ENCODE data around the gene NCAPG2.
A peak's percentile ranks its signal among the peaks of the same experiment; 100 is the strongest.

Gene NCAPG2

DNA sequence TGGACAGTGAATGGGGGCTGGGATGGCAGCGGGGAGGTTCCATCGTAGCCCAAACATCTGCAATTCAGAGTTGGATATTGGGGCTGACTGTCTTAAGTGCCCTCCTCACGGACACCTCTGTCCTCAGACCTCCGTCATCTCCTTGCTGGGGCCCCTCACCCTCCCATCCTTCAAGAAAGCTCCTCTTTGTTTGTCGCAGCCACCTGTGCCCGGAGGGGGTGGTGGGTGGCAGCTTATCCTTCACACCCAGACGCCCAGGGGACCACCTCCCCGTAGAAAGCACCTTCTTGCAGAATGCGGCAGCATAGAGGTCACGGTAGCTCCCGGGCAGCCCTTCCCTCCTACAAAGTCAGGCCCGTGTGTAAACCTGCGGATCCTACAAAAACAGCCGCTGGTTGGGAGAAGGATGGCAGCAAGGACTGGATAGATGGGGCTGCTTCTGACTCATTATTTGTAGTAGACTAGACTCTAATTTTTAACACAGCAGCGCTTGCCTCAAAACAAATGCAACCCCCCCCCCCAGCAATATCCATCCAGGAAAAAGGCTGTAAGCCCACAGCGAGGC is 115.6 kb downstream of the NCAPG2 start:
- TF ChIP-seq, protein P1, sequence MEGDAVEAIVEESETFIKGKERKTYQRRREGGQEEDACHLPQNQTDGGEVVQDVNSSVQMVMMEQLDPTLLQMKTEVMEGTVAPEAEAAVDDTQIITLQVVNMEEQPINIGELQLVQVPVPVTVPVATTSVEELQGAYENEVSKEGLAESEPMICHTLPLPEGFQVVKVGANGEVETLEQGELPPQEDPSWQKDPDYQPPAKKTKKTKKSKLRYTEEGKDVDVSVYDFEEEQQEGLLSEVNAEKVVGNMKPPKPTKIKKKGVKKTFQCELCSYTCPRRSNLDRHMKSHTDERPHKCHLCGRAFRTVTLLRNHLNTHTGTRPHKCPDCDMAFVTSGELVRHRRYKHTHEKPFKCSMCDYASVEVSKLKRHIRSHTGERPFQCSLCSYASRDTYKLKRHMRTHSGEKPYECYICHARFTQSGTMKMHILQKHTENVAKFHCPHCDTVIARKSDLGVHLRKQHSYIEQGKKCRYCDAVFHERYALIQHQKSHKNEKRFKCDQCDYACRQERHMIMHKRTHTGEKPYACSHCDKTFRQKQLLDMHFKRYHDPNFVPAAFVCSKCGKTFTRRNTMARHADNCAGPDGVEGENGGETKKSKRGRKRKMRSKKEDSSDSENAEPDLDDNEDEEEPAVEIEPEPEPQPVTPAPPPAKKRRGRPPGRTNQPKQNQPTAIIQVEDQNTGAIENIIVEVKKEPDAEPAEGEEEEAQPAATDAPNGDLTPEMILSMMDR (IDR thresholded peaks at IDR 0.05; ENCODE audit: low read depth, low read length), result no peak
- no peak for DNase-seq
- peaks cover 7% of the 10 kb centered on the region for H3K4me1 ChIP-seq
- H3K36me3 ChIP-seq, result no peaks in the 10 kb centered on the region
- H3K9me3 ChIP-seq, result no peaks in the 10 kb centered on the region
- no peaks in the 10 kb centered on the region for H3K27me3 ChIP-seq
- no peak overlapping the region for H3K4me3 ChIP-seq (ENCODE audit: low read depth, low read length)

DNA sequence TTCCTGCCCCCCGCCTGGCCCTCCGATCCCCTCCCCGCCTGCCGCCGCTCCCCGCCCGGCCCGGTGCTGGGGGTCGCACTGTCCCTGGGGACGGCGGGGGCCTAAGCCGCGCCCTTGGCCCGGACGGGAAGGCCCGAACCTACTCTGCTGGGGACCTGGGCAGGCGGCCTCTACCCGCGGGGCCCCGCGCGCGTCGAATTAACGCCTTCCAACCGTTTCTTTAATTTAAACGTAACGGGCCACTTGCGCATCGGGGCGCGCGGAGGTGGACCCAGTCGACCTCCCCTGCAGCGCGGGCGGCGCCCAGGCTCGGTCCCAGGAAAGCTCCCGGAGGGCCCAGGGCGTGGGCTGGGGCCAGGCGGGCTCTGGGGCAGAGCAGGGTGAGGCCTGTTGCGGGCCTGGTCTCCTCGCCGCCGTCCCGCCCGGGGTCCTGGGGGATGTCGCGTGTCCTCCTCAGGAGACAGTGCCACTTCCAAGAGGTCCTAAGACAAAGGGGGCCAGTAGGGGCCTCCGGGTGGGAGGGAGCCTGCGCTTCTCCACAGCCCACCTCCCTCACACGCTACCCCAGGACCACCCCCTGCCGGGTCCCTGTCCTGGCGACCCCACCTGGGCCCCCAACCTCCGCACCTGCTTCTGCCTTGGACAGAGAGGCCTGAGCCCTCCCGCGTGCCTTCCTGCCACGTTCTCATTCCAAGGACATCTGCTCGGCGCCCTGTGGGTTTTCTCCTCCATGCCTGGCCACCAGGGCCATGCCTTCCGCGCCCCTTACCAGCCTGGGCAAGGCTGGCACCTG is 116.3 kb downstream of the NCAPG2 start:
- H3K4me3 ChIP-seq (ENCODE audit: low read depth, low read length), result peak overlapping the region; percentile 43
- no peaks in the 10 kb centered on the region for H3K9me3 ChIP-seq
- H3K36me3 ChIP-seq, result no peaks in the 10 kb centered on the region
- TF ChIP-seq, protein P1 (IDR thresholded peaks at IDR 0.05; ENCODE audit: low read depth, low read length), result no peak
- peaks cover 7% of the 10 kb centered on the region for H3K4me1 ChIP-seq
- H3K27me3 ChIP-seq, result no peaks in the 10 kb centered on the region
- DNase-seq, result peak; percentile 19

DNA sequence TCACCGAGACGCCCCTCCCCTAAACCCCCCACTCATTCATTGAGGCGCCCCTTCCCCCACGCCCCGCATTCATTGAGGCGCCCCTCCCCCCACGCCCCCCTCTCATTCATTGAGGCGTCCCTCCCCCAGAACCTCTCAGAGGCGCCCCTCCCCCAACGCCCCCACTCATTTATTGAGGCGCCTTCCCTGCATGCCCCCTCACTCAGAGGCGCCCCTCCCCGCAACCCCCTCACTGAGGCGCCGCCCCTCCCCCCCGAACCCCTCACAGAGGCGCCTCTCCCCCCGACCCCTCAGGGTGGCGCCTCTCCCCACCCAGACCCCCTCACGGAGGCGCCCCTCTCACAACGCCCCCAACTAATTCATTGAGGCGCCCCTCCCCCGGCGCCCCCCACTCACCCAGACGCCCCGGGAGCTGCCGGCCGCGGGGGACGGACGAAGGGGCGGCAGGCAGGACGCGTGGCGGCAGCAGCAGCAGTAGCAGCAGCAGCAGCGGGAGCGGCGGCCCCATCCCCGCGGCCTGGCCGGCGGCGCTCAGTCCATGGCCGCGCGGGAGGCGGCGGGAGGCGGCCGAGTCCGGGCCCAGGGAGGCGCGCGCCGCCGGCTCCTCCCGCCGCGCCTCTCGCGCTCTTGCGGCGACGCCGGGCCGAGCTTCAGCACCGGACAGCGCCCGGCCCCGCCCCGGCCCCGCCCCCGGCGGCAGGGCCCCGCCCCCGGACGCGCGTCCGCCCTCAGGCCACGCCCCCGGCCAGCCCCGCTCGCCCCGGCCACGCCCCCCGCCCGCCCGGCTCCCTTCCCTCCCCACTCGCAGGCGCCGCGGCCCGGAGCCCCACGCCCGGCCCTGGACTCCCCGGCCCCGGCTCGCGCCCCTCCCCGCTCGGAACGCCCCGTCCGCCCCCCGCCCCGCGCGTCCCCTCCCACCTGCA is 117.2 kb downstream of the NCAPG2 start, which contains the start of gene PTPRN2:
Gene PTPRN2, minus strand, starts transcription at position 662 of the 923 bp plus-strand sequence.
- H3K27me3 ChIP-seq, result no peaks in the 10 kb centered on the region
- peaks cover 7% of the 10 kb centered on the region for H3K4me1 ChIP-seq
- TF ChIP-seq, protein P1 (IDR thresholded peaks at IDR 0.05; ENCODE audit: low read depth, low read length), result no peak
- peak within 1 kb of the TSS; percentile 50 for H3K4me3 ChIP-seq (ENCODE audit: low read depth, low read length)
- peak; percentile 86 for DNase-seq
- H3K9me3 ChIP-seq, result no peaks in the 10 kb centered on the region
- H3K36me3 ChIP-seq, result no peaks in the 10 kb centered on the region

DNA sequence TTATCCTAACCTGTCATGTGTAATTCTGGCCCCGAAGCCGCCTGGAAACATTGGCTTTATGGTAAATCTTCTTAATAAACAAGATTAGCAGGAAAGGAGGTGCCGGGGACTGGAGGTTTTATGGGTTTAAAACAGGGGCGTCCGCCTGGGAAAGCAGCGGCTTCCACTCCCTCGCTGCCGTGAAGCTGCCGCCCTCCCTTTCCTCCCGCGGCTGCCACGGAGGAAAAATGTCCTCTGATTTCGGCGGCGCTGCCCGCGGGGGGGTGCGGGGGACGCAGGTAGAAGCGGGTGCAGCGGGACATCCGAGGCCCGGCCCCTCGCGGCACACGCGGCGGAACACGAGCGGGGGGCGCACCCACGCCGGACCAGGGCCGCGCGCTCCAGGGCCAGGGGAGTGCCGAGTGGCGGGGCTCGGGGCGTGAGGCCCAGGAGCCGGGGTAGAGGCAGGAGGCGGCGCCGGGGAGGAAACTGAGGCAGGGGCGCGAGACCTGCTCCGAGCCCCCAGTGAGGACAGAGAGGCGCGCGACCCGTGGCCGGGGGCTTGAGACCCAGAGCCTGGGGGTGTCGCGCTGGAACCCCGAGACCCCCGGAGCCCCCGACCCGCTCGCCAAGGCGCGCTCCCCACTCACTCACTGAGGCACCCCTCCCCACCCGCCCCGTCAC is 118.0 kb downstream of the NCAPG2 start:
- Histone ChIP-seq H3K4me1 (peaks cover 7% of the 10 kb centered on the region), H3K4me3 (ENCODE audit: low read depth, low read length) (peak overlapping the region; percentile 50), H3K27me3 (no peaks in the 10 kb centered on the region), H3K9me3 (no peaks in the 10 kb centered on the region), H3K36me3 (no peaks in the 10 kb centered on the region)
- DNase-seq, result no peak
- TF ChIP-seq, protein P1 (IDR thresholded peaks at IDR 0.05; ENCODE audit: low read depth, low read length), result no peak

DNA sequence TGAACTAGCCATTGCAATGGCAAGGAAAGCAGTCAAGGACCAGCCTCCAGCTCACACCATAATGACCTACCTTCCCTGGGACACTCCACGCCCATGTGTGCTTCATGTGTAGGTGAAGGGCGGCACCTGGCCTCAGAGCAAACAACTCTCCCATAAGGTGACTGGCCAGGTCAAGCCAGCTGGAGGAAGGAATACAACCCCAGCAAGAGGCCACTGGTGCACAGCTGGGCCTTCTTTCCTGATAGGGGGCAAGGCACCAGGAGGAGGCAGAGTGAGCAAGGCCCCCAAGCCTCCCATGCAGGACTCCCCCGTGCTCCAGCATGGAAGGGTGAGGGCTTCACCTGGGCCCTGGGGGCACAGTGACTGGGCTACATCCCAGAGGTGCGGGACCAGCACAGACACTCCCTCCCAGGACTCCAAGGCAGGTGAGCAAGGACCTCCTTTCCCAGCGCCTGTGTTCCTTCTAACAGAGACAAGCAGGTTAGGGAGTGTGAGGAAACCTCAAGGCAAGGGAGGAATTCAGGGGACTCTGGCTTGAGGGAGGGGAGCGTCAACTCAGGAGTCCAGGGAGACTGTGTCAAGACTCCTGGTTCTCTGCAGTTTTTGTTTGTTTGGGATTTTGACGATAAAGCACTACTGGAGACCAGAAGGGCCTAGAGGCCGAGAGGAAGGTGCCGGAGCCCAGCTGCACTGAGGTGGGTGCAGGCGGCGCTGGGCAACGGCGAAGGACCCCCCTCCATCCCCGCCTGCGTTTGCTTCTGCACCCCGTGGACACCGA is 118.7 kb downstream of the NCAPG2 start:
- H3K9me3 ChIP-seq, result no peaks in the 10 kb centered on the region
- H3K4me3 ChIP-seq (ENCODE audit: low read depth, low read length), result peak overlapping the region; percentile 50
- H3K4me1 ChIP-seq, result peaks cover 7% of the 10 kb centered on the region
- DNase-seq, result no peak
- TF ChIP-seq, protein P1 (IDR thresholded peaks at IDR 0.05; ENCODE audit: low read depth, low read length), result no peak
- no peaks in the 10 kb centered on the region for H3K36me3 ChIP-seq
- no peaks in the 10 kb centered on the region for H3K27me3 ChIP-seq
